GM12892 (cell line): Measurements from ENCODE around the gene FAM83B.

ENCODE experiments used
- POLR2A ChIP-seq: IDR thresholded peaks from 2 replicates; pipeline ENCODE4 v1.6.1; 2011; ENCODE audit warnings: low read depth, low read length, control low read depth
- POLR2AphosphoS5 ChIP-seq: IDR thresholded peaks from 2 replicates; pipeline ENCODE4 v1.6.1; 2011; ENCODE audit warnings: low read depth, low read length, control low read depth
- TAF1 ChIP-seq: IDR thresholded peaks from 2 replicates; pipeline ENCODE4 v1.6.1; 2011; ENCODE audit warnings: low read depth, mild to moderate bottlenecking, control low read depth, low read length, borderline replicate concordance

- TF ChIP-seq POLR2A (no peak), TAF1 (no peak), POLR2AphosphoS5 (no peak)
These were observed 49.7 kb downstream of the FAM83B start for GRCh38 chr6:54896302-54896701.
